Tibial nerve (tissue), 4 donors: ENCODE results near the gene FGFBP3. TPM values are rescaled to one million over a fixed set of nuclear protein-coding genes. Genes with fewer than 3 reads are reported as not detected.
A peak's percentile ranks its signal among the peaks of the same experiment; 100 is the strongest.

ENCODE experiments used
- DNase-seq, 2 donors: peaks; one replicate each; pipeline ENCODE4 v3.0.0-alpha.2; 2019; ENCODE audit warnings: low spot score in 2 of 2
- H3K27ac ChIP-seq, 4 donors: fragments of 200-600 bp; sonication (generic) in 3 of 4; one replicate each; pipeline ENCODE4 v1.5.1; 2017 to 2019; ENCODE audit warnings: mild to moderate bottlenecking in 1 of 4
- H3K27me3 ChIP-seq, 2 donors: fragments of 200-600 bp; sonication (generic) in 1 of 2; one replicate each; pipeline versions ENCODE4 v1.5.1 to v1.6.0; 2017 to 2019
- H3K36me3 ChIP-seq, 3 donors: fragments of 200-600 bp; sonication (generic); one replicate each; pipeline ENCODE4 v1.5.1; 2018 to 2019
- H3K4me1 ChIP-seq, 4 donors: fragments of 200-600 bp; sonication (generic) in 3 of 4; one replicate each; pipeline ENCODE4 v1.5.1; 2017 to 2019
- H3K4me3 ChIP-seq, 4 donors: fragments of 200-600 bp; sonication (generic) in 3 of 4; one replicate each; pipeline ENCODE4 v1.5.1; 2017 to 2019; ENCODE audit warnings: mild to moderate bottlenecking in 1 of 4, moderate library complexity in 1 of 4
- H3K9me3 ChIP-seq, 4 donors: fragments of 200-600 bp; sonication (generic) in 3 of 4; one replicate each; pipeline ENCODE4 v1.5.1; 2017 to 2019
- CTCF ChIP-seq, 5 experiments: fragments of 200-600 bp in 3 of 5; fragments of 450-650 bp in 2 of 5; sonication (generic) in 3 of 5; IDR thresholded peaks; one replicate each; pipeline ENCODE4 v1.5.1; 2016 to 2019; ENCODE audit warnings: antibody characterized with exemption in 5 of 5, mild to moderate bottlenecking in 3 of 5, moderate library complexity in 2 of 5
- EP300 ChIP-seq, 2 donors: sonication (generic); formaldehyde crosslinking; IDR thresholded peaks; one replicate each; pipeline ENCODE4 v1.6.1; 2017; ENCODE audit warnings: antibody characterized with exemption in 2 of 2, mild to moderate bottlenecking in 1 of 2
- POLR2A ChIP-seq, 2 donors: fragments of 450-650 bp; IDR thresholded peaks; one replicate each; pipeline ENCODE4 v1.6.1; 2017; ENCODE audit warnings: antibody characterized with exemption in 2 of 2, mild to moderate bottlenecking in 2 of 2, moderate library complexity in 2 of 2
- WGBS, 2 donors: methylation state at CpG; one replicate each; pipeline ENCODE4 v1.1.5; 2018; 5-methylcytosine and 5-hydroxymethylcytosine counted together
- total RNA-seq, 4 donors: library from RNA; depleted of rRNA; stranded (reverse); fragments of >200 nt; gene quantifications; one replicate each; pipeline ENCODE4 v1.1.0, GENCODE V29; 2016

Gene FGFBP3
- 1 to 10 TPM; 3.1 to 7.9 (median 4.9) TPM for total RNA-seq

- peak within 1 kb of the TSS; percentile 75 to 86 (median 80) for H3K4me3 ChIP-seq
These were observed at the start of gene FGFBP3 for GRCh38 chr10:91909117-91909677. FGFBP3 (minus strand) TSS chr10:91909486; CDS start chr10:91908969, 517 bp downstream.

GRCh38 chr10:91957091-91957490 lies 47.8 kb upstream of the FGFBP3 start:
- H3K4me1 ChIP-seq, result no peaks in the 10 kb centered on the region
- 89 to 96% methylated on average over 1 of the region's 1 CpG for WGBS, 2 donors
- H3K27ac ChIP-seq, result no peak overlapping the region
- no peaks in the 10 kb centered on the region for H3K9me3 ChIP-seq
- H3K4me3 ChIP-seq, result no peak overlapping the region
- DNase-seq, result no peak
- peaks cover 0 to 95% (median 9%) of the 10 kb centered on the region in 3 donors for H3K36me3 ChIP-seq
- TF ChIP-seq CTCF (IDR thresholded peaks at IDR 0.05), result no peak
- TF ChIP-seq EP300 (IDR thresholded peaks at IDR 0.05), result no peak
- TF ChIP-seq POLR2A (IDR thresholded peaks at IDR 0.05), result no peak
- no peaks in the 10 kb centered on the region for H3K27me3 ChIP-seq

More at GRCh38 chr10:91909117-91909677, at the start of gene FGFBP3:
- Histone ChIP-seq H3K9me3 (peaks cover 0 to 5% (median 0%) of the 10 kb centered on the region in 4 donors), H3K27me3 (no peaks in the 10 kb centered on the region), H3K4me1 (peaks cover 0 to 21% (median 2%) of the 10 kb centered on the region in 4 donors), H3K27ac (peak within 1 kb of the TSS; percentile 69 to 87 (median 80)), H3K36me3 (peaks cover 0 to 4% (median 0%) of the 10 kb centered on the region in 3 donors)
- 0% methylated on average over 19 of the region's 19 CpGs for WGBS, 2 donors
- peak in 1 of 2 donors; percentile 19 for DNase-seq
- TF ChIP-seq POLR2A (IDR thresholded peaks at IDR 0.05) (no peak), EP300 (IDR thresholded peaks at IDR 0.05) (no peak), CTCF (IDR thresholded peaks at IDR 0.05) (peak in 1 of 5 experiments; percentile 4)

- H3K9me3 ChIP-seq, result no peaks in the 10 kb centered on the region
- peaks cover 0 to 90% (median 9%) of the 10 kb centered on the region in 3 donors for H3K36me3 ChIP-seq
- no peak for TF ChIP-seq CTCF (IDR thresholded peaks at IDR 0.05)
- no peak for TF ChIP-seq POLR2A (IDR thresholded peaks at IDR 0.05)
- no peak for TF ChIP-seq EP300 (IDR thresholded peaks at IDR 0.05)
- no peak for DNase-seq
- H3K4me3 ChIP-seq, result no peak overlapping the region
- H3K27ac ChIP-seq, result no peak overlapping the region
- WGBS, 2 donors, result 84 to 86% methylated on average over 3 of the region's 3 CpGs
- H3K4me1 ChIP-seq, result no peaks in the 10 kb centered on the region
- H3K27me3 ChIP-seq, result no peaks in the 10 kb centered on the region
These were observed 45.8 kb upstream of the FGFBP3 start for GRCh38 chr10:91955114-91955513.

- no peaks in the 10 kb centered on the region for H3K4me1 ChIP-seq
- 78 to 82% methylated on average over 2 of the region's 2 CpGs for WGBS, 2 donors
- DNase-seq, result no peak
These were observed 44.4 kb upstream of the FGFBP3 start for GRCh38 chr10:91953600-91954160.

More at GRCh38 chr10:91953600-91954160, 44.4 kb upstream of the FGFBP3 start:
- Histone ChIP-seq H3K9me3 (no peaks in the 10 kb centered on the region), H3K4me3 (no peak overlapping the region), H3K36me3 (peaks cover 0 to 90% (median 9%) of the 10 kb centered on the region in 3 donors), H3K27ac (no peak overlapping the region), H3K27me3 (no peaks in the 10 kb centered on the region)
- no peak for TF ChIP-seq CTCF (IDR thresholded peaks at IDR 0.05)
- TF ChIP-seq POLR2A (IDR thresholded peaks at IDR 0.05), result no peak
- no peak for TF ChIP-seq EP300 (IDR thresholded peaks at IDR 0.05)
